Measurements from ENCODE around the gene PI4KA.
"Not testable (repeated sequence)": the region's sequence is repeated elsewhere in the genome, so short reads cannot be mapped to it uniquely, and the experiment has no call there.

DNA sequence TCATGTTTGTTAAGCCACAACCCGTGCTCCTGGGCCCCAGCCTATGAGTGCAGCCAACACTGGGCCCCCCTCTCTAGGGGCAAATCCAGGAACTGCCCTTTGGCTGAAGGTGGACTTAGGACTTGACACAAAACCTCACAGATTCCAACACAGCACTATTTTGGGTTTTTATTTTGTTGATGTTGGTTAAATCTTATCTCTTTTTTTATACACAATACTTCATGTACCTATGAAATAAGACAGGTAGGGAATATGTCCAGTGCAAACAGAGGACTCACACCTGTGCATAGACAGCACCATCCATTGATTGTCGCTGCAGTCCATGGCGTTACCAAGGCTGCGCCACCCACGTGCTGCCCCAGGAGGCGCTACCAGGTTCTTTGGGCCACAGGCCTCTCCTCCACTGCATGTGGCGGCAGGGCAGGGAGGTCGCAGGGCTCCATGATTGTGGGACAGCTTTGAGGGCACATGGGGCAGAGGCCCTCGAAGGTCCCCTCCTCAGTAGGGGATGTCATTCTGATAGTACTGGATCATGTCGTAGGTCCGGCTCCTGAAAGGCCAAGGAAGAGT, 151.0 kb downstream of the PI4KA start:
- TF ChIP-seq, protein P1, sequence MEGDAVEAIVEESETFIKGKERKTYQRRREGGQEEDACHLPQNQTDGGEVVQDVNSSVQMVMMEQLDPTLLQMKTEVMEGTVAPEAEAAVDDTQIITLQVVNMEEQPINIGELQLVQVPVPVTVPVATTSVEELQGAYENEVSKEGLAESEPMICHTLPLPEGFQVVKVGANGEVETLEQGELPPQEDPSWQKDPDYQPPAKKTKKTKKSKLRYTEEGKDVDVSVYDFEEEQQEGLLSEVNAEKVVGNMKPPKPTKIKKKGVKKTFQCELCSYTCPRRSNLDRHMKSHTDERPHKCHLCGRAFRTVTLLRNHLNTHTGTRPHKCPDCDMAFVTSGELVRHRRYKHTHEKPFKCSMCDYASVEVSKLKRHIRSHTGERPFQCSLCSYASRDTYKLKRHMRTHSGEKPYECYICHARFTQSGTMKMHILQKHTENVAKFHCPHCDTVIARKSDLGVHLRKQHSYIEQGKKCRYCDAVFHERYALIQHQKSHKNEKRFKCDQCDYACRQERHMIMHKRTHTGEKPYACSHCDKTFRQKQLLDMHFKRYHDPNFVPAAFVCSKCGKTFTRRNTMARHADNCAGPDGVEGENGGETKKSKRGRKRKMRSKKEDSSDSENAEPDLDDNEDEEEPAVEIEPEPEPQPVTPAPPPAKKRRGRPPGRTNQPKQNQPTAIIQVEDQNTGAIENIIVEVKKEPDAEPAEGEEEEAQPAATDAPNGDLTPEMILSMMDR (conservative IDR thresholded peaks at IDR 0.05) = not testable (repeated sequence)
- not testable (repeated sequence) for TF ChIP-seq ZFX (IDR thresholded peaks at IDR 0.05)

Measured in C4-2B (cell line).